HepG2 (cell line): ENCODE measurements around the gene GUCY2C.

Experiments
- CTCF ChIP-seq: sonication (generic); formaldehyde crosslinking; IDR thresholded peaks from 2 replicates; pipeline ENCODE4 v1.5.0; 2020; ENCODE audit warnings: mild to moderate bottlenecking, missing genetic modification reagents, moderate library complexity
- FLYWCH1 ChIP-seq: sonication (generic); formaldehyde crosslinking; IDR thresholded peaks from 2 replicates; pipeline ENCODE4 v1.8.1; 2023; ENCODE audit warnings: mild to moderate bottlenecking, missing genetic modification reagents
- HHEX ChIP-seq: IDR thresholded peaks from 2 replicates; pipeline ENCODE4 v1.6.1; 2016; ENCODE audit warnings: control low read depth
- HIC2 ChIP-seq: sonication (generic); formaldehyde crosslinking; IDR thresholded peaks from 2 replicates; pipeline ENCODE4 v1.9.0; 2022; ENCODE audit warnings: low read depth, missing genetic modification reagents
- KLF9 ChIP-seq: IDR thresholded peaks from 2 replicates; pipeline ENCODE4 v1.6.1; 2016; ENCODE audit warnings: low read depth
- POLR2AphosphoS5 ChIP-seq: IDR thresholded peaks from 2 replicates; pipeline ENCODE4 v1.6.1; 2012; ENCODE audit warnings: low read depth, low read length
- UBTF ChIP-seq: sonication (generic); formaldehyde crosslinking; IDR thresholded peaks from 2 replicates; pipeline ENCODE4 v1.4.0; 2020; ENCODE audit warnings: mild to moderate bottlenecking, missing genetic modification reagents
- ZNF24 ChIP-seq: fragments of 450-650 bp; IDR thresholded peaks from 2 replicates; pipeline ENCODE4 v1.6.1; 2017; ENCODE audit warnings: antibody characterized with exemption, mild to moderate bottlenecking

GRCh38 chr12:14665354-14666348, 30.7 kb downstream of the GUCY2C start:
- TF ChIP-seq KLF9 (CRISPR knock-in tag) (no peak), POLR2AphosphoS5 (no peak), CTCF (CRISPR knock-in tag) (no peak), FLYWCH1 (CRISPR knock-in tag) (no peak), UBTF (CRISPR knock-in tag) (no peak), HHEX (CRISPR knock-in tag) (no peak), ZNF24 (no peak), HIC2 (CRISPR knock-in tag) (no peak)
